Gastrocnemius medialis (tissue), 4 donors: ENCODE data around the gene IMPA2. TPM values are rescaled to one million over a fixed set of nuclear protein-coding genes. Genes with fewer than 3 reads are reported as not detected.
"Not testable (repeated sequence)": the region's sequence is repeated elsewhere in the genome, so short reads cannot be mapped to it uniquely, and the experiment has no call there.

Experiments
- ATAC-seq, 2 donors: fragments of 150-250 bp; one replicate each; pipeline ENCODE4 v1.9.1; 2016
- DNase-seq, 2 donors: peaks; one replicate each; pipeline ENCODE4 v3.0.0-alpha.2; 2019
- H3K27ac ChIP-seq, 4 donors: fragments of 200-600 bp; sonication (generic); 1 replicate in 1 of 4; 2 replicates in 3 of 4; pipeline ENCODE4 v1.5.1; 2016 to 2018; ENCODE audit warnings: mild to moderate bottlenecking in 2 of 4, moderate library complexity in 1 of 4
- H3K27me3 ChIP-seq, 3 donors: fragments of 200-600 bp; sonication (generic) in 2 of 3; 1 replicate in 1 of 3; 2 replicates in 2 of 3; pipeline versions ENCODE4 v1.5.1 to v1.6.0; 2016 to 2019; ENCODE audit warnings: mild to moderate bottlenecking in 1 of 3, moderate library complexity in 1 of 3
- H3K36me3 ChIP-seq, 2 donors: fragments of 200-600 bp; sonication (generic) in 1 of 2; one replicate each; pipeline ENCODE4 v1.5.1; 2017 to 2018
- H3K4me1 ChIP-seq, 2 donors: fragments of 200-600 bp; sonication (generic) in 1 of 2; one replicate each; pipeline ENCODE4 v1.5.1; 2016 to 2017; ENCODE audit warnings: mild to moderate bottlenecking in 2 of 2
- H3K4me3 ChIP-seq, 4 donors: fragments of 200-600 bp; sonication (generic) in 3 of 4; 1 replicate in 1 of 4; 2 replicates in 3 of 4; pipeline ENCODE4 v1.5.1; 2016 to 2019; ENCODE audit warnings: mild to moderate bottlenecking in 2 of 4
- H3K9me3 ChIP-seq, 3 donors: fragments of 200-600 bp; sonication (generic) in 2 of 3; 1 replicate in 1 of 3; 2 replicates in 2 of 3; pipeline ENCODE4 v1.5.1; 2016 to 2019
- POLR2A ChIP-seq, 2 donors: fragments of 450-650 bp; IDR thresholded peaks; one replicate each; pipeline ENCODE4 v1.6.1; 2017; ENCODE audit warnings: antibody characterized with exemption in 2 of 2, mild to moderate bottlenecking in 2 of 2, moderate library complexity in 2 of 2
- in situ Hi-C, 4 donors: fragments of 200-750 bp; cut with MboI; loops; one replicate each; pipeline versions ENCODE4 v1.15.0 to v1.8.0; 2017; ENCODE audit warnings: low sequenced_read_pairs in 4 of 4
- intact Hi-C: fragments of 100-400 bp; cut with DNase I; formaldehyde crosslinking; loops from one replicate; pipeline ENCODE4 v1.15.1; 2023; ENCODE audit warnings: low total_unique reads
- total RNA-seq, 4 donors: library from RNA; depleted of rRNA; stranded (reverse); fragments of >200 nt; gene quantifications; one replicate each; pipeline versions ENCODE4 v1.1.0 to v1.2.3, GENCODE V29; 2016
- TF ChIP-seq, protein P1 (sequence below), 5 experiments: fragments of 450-650 bp in 3 of 5; fragments of 200-600 bp in 2 of 5; sonication (generic) in 2 of 5; IDR thresholded peaks in 4 of 5; conservative IDR thresholded peaks in 1 of 5; 1 replicate in 4 of 5; 2 replicates in 1 of 5; pipeline ENCODE4 v1.5.1; 2016 to 2019; ENCODE audit warnings: antibody characterized with exemption in 5 of 5, mild to moderate bottlenecking in 3 of 5, moderate library complexity in 3 of 5

Gene IMPA2
- total RNA-seq, 4 donors from 2014 or later, result 245 to 391 (median 274) TPM

DNA sequence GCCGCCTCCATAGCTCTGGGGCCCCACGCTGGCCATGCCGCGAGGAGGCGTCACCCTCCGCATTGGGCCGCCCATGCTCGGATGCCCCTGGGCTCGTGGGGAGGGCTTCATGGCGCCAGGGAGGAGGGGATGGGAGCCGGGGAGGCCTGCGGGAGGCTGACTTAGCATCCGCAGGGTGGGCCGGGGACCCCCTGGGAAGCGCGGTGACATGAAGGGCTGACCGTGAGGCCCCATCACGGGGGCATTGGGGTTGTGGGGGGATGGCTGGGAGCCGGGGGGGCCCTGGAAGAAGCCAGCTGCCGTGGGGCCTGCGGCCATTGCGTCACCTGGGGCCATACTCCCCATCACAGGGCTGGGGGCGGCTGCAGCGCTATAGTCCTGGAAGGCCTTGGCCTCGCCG lies 86.4 kb downstream of the IMPA2 start:
- Histone ChIP-seq H3K4me1 (no peaks in the 10 kb centered on the region), H3K27me3 (no peaks in the 10 kb centered on the region), H3K36me3 (no peaks in the 10 kb centered on the region), H3K4me3 (no peak overlapping the region), H3K9me3 (no peaks in the 10 kb centered on the region), H3K27ac (no peak overlapping the region)
- in situ Hi-C loops, result loop anchor here in 1 of 4 donors (25.0 kb wide), 1 partner anchor 95 kb away; no protein-coding TSS in a partner anchor
- intact Hi-C loops, result loop anchor here (2.0 kb wide), 1 partner anchor 19 kb away; no protein-coding TSS in a partner anchor
- ATAC-seq, result no peak
- no peak for DNase-seq
- no peak for TF ChIP-seq POLR2A (IDR thresholded peaks at IDR 0.05)
- TF ChIP-seq, protein P1, sequence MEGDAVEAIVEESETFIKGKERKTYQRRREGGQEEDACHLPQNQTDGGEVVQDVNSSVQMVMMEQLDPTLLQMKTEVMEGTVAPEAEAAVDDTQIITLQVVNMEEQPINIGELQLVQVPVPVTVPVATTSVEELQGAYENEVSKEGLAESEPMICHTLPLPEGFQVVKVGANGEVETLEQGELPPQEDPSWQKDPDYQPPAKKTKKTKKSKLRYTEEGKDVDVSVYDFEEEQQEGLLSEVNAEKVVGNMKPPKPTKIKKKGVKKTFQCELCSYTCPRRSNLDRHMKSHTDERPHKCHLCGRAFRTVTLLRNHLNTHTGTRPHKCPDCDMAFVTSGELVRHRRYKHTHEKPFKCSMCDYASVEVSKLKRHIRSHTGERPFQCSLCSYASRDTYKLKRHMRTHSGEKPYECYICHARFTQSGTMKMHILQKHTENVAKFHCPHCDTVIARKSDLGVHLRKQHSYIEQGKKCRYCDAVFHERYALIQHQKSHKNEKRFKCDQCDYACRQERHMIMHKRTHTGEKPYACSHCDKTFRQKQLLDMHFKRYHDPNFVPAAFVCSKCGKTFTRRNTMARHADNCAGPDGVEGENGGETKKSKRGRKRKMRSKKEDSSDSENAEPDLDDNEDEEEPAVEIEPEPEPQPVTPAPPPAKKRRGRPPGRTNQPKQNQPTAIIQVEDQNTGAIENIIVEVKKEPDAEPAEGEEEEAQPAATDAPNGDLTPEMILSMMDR (IDR thresholded peaks at IDR 0.05 in 4 of 5, conservative IDR thresholded peaks at IDR 0.05 in 1 of 5), result no peak

DNA sequence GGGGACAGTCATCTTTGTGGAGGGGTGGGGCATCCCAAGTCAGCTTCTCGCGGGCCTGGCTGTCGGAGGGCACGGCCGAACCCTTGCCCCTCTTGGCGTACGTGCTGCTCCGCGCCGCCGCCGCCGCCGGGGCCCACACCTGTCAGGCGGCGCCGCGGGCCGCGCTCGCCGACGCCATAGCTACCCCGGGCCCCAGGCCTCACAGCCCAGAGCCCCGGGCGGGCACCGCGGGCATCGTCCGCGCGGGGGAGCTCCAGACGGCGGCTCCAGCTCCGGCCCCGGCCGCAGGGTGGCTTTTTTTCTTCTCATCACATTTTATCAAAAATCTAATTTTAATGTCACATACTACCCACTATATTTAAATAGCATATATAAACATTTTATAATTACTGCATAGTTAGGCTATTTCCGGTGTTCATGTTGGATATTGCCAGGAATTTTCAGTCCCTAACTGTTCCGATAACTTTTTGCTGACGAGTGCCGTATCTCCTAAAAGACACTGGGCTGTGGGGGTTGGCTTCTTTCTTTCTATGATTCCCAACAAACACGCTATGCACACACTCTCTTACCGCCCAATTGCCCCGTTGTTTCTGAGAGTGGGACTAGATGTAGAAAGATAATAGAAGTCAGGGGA lies 87.1 kb downstream of the IMPA2 start:
- DNase-seq, H3K27ac ChIP-seq, H3K9me3 ChIP-seq, H3K36me3 ChIP-seq, H3K4me3 ChIP-seq, H3K27me3 ChIP-seq, H3K4me1 ChIP-seq, intact Hi-C loops, ATAC-seq: not testable (repeated sequence)
- in situ Hi-C loops, result loop anchor here in 1 of 4 donors (25.0 kb wide), 1 partner anchor 94 kb away; no protein-coding TSS in a partner anchor

- Histone ChIP-seq H3K36me3 (no peaks in the 10 kb centered on the region), H3K27me3 (no peaks in the 10 kb centered on the region), H3K9me3 (no peaks in the 10 kb centered on the region), H3K27ac (no peak overlapping the region), H3K4me3 (no peak overlapping the region), H3K4me1 (no peaks in the 10 kb centered on the region)
- DNase-seq, result no peak
- ATAC-seq, result no peak
- intact Hi-C loops, result no loop called here
- in situ Hi-C loops, result loop anchor here in 1 of 4 donors (25.0 kb wide), 1 partner anchor 93 kb away; no protein-coding TSS in a partner anchor
- TF ChIP-seq POLR2A (IDR thresholded peaks at IDR 0.05), result no peak
- TF ChIP-seq, protein P1 (IDR thresholded peaks at IDR 0.05 in 4 of 5, conservative IDR thresholded peaks at IDR 0.05 in 1 of 5), result no peak
Measured at GRCh38 chr18:12068950-12069320, 87.6 kb downstream of the IMPA2 start.

DNA sequence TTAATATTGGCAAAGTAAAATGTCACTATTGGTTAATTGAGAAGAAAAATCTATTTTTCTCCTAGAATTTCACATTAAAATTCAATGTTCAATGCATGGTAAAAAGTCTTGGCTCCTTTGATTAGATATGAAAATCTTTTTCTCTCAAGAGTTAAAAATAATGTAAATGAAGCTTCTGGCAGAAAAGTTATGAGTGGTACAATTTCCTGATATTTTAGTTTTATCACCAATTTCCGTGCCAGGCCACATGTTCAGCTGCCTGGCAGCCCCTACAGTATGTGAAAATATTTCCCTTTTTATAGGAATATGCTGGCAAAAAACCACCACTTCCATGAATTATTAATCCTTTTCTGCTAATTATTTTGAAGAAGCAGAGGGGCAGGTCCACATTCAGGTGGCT lies 89.8 kb downstream of the IMPA2 start:
- ATAC-seq, DNase-seq, H3K4me3 ChIP-seq, H3K36me3 ChIP-seq, H3K4me1 ChIP-seq, H3K27ac ChIP-seq, H3K27me3 ChIP-seq, H3K9me3 ChIP-seq, intact Hi-C loops: not testable (repeated sequence)
- in situ Hi-C loops, result loop anchor here in 1 of 4 donors (25.0 kb wide), 1 partner anchor 91 kb away; no protein-coding TSS in a partner anchor

DNA sequence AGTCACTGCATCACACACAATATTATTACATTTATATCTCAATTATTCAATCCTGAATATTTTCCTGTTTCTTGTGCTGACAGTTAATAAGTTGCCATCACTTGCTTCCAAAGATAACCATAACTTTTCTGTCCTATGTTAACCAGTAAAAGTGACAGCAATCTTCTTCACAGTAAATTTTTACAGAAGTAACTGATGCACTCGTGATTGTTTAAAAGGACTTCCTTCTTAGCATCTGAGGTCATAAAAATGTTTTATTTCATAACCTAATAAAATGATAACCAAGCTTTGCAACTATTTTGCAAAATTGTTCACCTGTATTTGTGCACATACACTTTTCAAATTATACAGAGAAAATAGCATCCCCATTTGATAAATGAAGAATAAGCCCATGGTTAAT lies 91.7 kb downstream of the IMPA2 start:
- H3K4me1 ChIP-seq, result no peaks in the 10 kb centered on the region
- in situ Hi-C loops, result loop anchor here in 1 of 4 donors (25.0 kb wide), 1 partner anchor 89 kb away; no protein-coding TSS in a partner anchor
- no peak for TF ChIP-seq POLR2A (IDR thresholded peaks at IDR 0.05)
- TF ChIP-seq, protein P1 (IDR thresholded peaks at IDR 0.05 in 4 of 5, conservative IDR thresholded peaks at IDR 0.05 in 1 of 5), result no peak
- no peak overlapping the region for H3K4me3 ChIP-seq
- no peaks in the 10 kb centered on the region for H3K27me3 ChIP-seq
- no peak overlapping the region for H3K27ac ChIP-seq
- no peaks in the 10 kb centered on the region for H3K36me3 ChIP-seq
- H3K9me3 ChIP-seq, result no peaks in the 10 kb centered on the region
- intact Hi-C loops, result no loop called here
- ATAC-seq, result no peak
- DNase-seq, result no peak
